Mucosa of rectum (tissue), 2 donors: Measurements from ENCODE around the gene SIKE1.
"Not testable (repeated sequence)": the region's sequence is repeated elsewhere in the genome, so short reads cannot be mapped to it uniquely, and the experiment has no call there.

Source experiments
- H3K27ac ChIP-seq, 2 donors: one replicate each; pipeline ENCODE4 v1.7.0; 2013; ENCODE audit warnings: inconsistent platforms in 2 of 2, low read depth in 2 of 2, low read length in 2 of 2
- H3K27me3 ChIP-seq, 2 donors: one replicate each; pipeline ENCODE4 v1.7.0; 2013; ENCODE audit warnings: low read length in 2 of 2; ENCODE audit not compliant: control insufficient read depth in 2 of 2, insufficient read depth in 2 of 2
- H3K36me3 ChIP-seq, 2 donors: one replicate each; pipeline ENCODE4 v1.7.0; 2013; ENCODE audit warnings: low read length in 2 of 2; ENCODE audit not compliant: control insufficient read depth in 2 of 2, insufficient read depth in 2 of 2
- H3K4me1 ChIP-seq, 2 donors: one replicate each; pipeline ENCODE4 v1.7.0; 2013; ENCODE audit warnings: low read length in 2 of 2, mild to moderate bottlenecking in 1 of 2; ENCODE audit not compliant: control insufficient read depth in 2 of 2, insufficient read depth in 2 of 2
- H3K4me3 ChIP-seq, 2 donors: one replicate each; pipeline ENCODE4 v1.7.0; 2013; ENCODE audit warnings: low read length in 2 of 2
- H3K9ac ChIP-seq, 2 donors: one replicate each; pipeline ENCODE4 v1.7.0; 2013; ENCODE audit warnings: low read length in 2 of 2, low read depth in 1 of 2, mild to moderate bottlenecking in 1 of 2
- H3K9me3 ChIP-seq, 2 donors: one replicate each; pipeline ENCODE4 v1.7.0; 2013; ENCODE audit warnings: low read length in 2 of 2; ENCODE audit not compliant: control insufficient read depth in 2 of 2
- donor health status: healthy.
- donor health status: Normal muscosa, but diverticular disease.

The SIKE1 gene

DNA sequence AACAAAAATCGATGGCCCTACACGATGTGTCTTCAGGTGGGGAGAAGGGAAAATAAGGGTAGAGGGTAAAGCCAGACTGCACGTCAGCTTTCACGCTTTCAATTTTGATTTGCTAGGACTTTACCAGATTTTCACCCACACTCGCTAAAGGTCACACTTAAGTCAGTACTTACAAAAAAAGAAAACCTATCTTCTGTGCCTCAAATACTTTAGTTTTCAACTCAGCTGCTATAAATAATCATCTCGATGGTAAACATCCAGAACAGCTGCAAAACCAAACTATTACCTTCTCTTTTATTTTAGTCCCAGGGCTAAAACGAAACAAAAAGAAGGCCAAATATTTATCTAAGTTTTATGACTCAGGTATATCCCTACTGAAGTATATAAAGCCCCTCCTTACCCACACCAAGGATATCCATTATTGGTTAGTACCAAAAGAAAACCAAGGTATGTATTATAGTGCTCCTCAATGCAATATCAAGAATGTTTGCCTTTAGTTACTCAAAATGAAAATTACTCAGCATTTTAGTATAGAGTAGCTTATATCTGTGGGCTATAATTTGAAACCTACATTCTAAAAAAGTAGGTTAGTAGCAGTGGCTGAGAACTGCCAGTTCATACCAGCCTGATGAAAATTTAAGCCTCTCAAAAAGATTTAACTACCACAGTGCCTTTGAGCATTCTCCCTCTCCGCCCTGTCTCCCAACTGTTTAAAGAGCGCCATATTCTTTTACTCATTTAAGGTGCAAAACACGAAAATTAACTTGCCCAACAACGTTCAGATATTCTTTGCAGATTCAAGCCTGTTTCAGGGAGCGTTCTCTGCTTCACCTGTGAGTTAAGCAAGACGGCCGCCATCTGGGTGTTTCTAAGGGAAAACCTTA lies 24.2 kb downstream of the SIKE1 start:
- H3K27me3 ChIP-seq: no peaks in the 10 kb centered on the region
- peaks cover 20 to 27% of the 10 kb centered on the region in 2 donors for H3K4me1 ChIP-seq
- H3K27ac ChIP-seq: peak overlapping the region; percentile 100
- H3K9me3 ChIP-seq: no peaks in the 10 kb centered on the region
- peak overlapping the region; percentile 26 to 100 for H3K9ac ChIP-seq
- H3K4me3 ChIP-seq: peak overlapping the region; percentile 100
- H3K36me3 ChIP-seq: peaks cover 0 to 2% of the 10 kb centered on the region in 2 donors

DNA sequence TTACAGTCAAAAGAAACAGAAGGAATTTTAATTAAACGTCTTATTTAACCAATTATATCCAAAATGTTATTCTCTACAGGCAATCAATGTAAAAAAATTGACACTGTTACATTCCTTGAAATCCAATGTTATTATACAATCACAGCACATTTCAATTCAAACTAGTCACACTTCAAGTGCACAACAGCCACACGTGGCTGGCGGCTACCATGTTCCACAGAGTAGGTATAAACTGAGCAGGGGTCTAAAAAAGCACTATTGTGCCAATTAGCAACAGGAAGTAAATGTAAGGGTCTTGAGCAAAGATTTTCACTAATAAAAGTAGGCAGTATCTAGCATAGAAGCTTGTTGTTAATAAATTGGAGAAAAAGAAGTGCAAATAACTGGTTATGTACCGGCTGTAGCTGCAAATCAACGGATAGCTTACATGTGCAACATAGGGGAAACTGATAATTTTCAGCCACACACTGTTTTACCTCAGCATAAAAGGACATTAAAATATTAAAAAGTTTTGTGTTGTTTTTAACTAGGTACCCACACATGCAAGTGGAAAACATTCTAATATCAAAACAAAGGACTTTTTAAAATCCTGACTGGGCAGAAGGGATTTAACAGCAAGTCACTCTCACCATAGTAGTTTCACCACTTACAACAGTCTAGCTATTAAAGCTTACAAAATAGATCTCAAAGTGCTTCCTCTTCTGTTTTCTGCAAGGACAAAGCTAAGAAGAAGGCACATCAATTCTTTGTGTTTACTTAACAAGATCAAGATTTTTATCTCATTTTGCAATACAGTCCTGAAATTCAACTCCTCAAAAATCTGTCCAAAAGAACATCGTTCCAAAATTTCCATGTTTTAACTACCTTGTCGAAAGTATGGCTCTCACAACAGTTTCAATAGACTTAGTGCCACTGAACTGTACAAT lies 25.2 kb downstream of the SIKE1 start:
- H3K4me3 ChIP-seq: peak overlapping the region; percentile 54 to 100
- no peaks in the 10 kb centered on the region for H3K27me3 ChIP-seq
- H3K9me3 ChIP-seq: no peaks in the 10 kb centered on the region
- peaks cover 20 to 31% of the 10 kb centered on the region in 2 donors for H3K4me1 ChIP-seq
- peak overlapping the region; percentile 7 to 22 for H3K9ac ChIP-seq
- H3K36me3 ChIP-seq: peaks cover under 1 to 2% of the 10 kb centered on the region in 2 donors
- H3K27ac ChIP-seq: peak overlapping the region; percentile 100

DNA sequence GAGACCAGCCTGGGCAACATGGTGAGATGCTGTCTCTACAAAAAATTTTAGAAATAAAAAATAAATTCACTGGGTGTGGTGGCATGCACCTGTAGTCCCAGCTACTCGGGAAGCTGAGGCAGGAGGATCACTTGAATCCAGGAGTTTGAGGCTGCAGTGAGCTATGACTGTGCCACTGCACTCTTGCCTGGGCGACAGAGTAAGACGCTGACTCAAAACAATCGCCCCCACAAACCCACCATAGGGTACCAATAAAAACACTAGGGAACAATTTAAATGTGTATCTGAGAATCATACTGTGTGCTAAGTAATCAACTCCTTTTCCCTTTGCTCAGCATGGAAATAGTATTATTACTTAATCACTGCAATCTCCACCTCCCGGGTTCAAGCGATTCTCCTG lies 26.8 kb downstream of the SIKE1 start:
- H3K9me3 ChIP-seq, H3K27me3 ChIP-seq, H3K4me3 ChIP-seq, H3K9ac ChIP-seq: not testable (repeated sequence)
- peak overlapping the region in 1 of 2 donors; percentile 18 for H3K27ac ChIP-seq
- H3K36me3 ChIP-seq: peaks cover 15 to 17% of the 10 kb centered on the region in 2 donors
- peaks cover 20 to 31% of the 10 kb centered on the region in 2 donors for H3K4me1 ChIP-seq

DNA sequence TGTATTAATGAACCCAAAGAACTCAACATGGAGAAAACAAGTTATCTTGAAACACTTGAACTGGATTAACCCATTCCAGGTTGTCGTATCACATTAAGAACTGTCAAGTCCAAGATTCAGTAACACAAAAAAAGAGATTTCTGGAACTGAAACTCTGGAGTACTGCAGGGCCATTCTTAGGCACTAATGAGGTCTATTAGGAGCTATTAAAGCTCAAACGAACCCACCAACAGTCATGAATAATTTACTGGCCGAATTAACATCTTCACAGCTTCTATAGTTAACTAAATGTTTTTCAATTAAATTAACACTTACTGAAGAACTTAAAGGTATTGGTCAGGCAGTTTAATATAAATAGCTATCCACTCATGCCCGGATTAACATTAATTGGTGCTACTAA lies 27.3 kb downstream of the SIKE1 start:
- Histone ChIP-seq H3K9ac (no peak overlapping the region), H3K27ac (no peak overlapping the region), H3K27me3 (no peaks in the 10 kb centered on the region), H3K9me3 (no peaks in the 10 kb centered on the region), H3K4me1 (peaks cover 20 to 31% of the 10 kb centered on the region in 2 donors), H3K4me3 (no peak overlapping the region), H3K36me3 (peaks cover 19 to 20% of the 10 kb centered on the region in 2 donors)

DNA sequence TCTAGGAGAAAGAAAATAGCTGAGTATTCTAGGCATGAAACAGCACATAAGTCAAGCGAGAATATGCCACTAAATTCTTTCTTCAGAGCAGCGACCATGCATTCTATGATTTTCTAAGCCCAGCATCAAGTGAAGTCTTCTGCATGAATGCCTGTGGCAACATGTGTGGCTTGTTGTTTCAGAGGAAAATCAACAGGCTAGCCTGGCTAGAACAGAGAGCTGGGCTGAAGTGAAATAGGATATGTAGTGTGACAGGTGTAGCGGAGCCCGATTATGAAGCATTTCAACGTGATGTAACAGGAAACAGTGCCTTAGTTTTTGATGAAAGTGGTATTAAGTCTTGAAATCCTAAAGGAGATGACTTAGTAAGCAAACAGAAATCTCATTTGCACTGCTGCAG lies 29.7 kb downstream of the SIKE1 start:
- Histone ChIP-seq H3K36me3 (peaks cover 22 to 25% of the 10 kb centered on the region in 2 donors), H3K4me3 (no peak overlapping the region), H3K27me3 (no peaks in the 10 kb centered on the region), H3K9ac (no peak overlapping the region), H3K9me3 (no peaks in the 10 kb centered on the region), H3K27ac (no peak overlapping the region), H3K4me1 (peaks cover 8 to 19% of the 10 kb centered on the region in 2 donors)

DNA sequence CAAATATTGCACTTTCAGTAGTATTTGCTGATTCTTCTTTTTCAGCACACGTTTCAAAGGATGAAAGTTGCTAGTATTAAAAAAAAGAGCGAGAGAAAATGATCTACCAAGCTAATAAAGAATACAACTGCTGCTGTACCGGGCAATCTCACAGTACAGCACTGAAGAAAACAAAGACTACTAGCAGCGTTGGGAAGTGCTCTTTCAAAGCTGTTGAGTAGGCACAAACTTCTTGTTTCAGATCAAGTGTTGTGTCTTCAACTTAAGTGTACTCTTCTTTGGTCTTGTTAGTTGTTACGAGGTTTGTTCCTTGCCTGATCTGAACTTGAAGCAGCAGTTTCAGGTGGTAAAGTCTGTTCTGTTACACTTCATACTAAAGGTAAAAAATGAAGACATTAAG lies 30.6 kb downstream of the SIKE1 start:
- Histone ChIP-seq H3K27ac (no peak overlapping the region), H3K4me3 (no peak overlapping the region), H3K9me3 (no peaks in the 10 kb centered on the region), H3K9ac (no peak overlapping the region), H3K27me3 (no peaks in the 10 kb centered on the region), H3K36me3 (peaks cover 25 to 26% of the 10 kb centered on the region in 2 donors), H3K4me1 (peaks cover 0 to 9% of the 10 kb centered on the region in 2 donors)

DNA sequence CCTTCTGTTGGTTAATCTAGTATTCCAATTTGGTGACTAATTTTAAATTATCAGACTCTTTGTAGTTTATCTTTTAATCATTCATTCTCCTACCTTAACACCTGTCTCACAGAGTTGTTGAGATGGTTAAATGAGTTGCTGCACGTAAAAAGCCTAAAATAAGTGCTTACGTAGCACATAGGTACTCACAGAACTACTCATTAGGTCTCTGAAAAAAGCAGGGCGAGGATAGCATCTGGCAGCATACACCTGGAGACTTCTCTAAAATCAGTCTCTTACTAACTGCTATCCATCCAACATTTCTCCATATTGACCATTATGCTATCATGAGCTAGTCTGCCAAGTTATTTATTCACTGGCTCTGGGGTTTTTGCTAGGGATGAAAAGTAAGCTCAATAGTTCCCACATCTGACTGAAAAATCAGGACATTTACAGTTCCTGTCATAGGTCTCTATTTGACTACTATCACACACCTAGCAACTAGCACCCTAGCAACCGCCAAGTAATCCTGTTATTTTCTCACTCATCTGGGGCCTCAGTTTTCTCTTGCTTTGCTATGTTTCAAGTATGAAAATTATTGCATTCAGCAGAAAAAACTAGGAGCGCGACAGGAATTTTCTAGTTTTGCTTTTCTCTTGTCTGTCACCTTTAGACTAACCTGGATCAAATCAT lies 33.9 kb downstream of the SIKE1 start:
- Histone ChIP-seq H3K27ac (no peak overlapping the region), H3K4me1 (peaks cover 0 to 3% of the 10 kb centered on the region in 2 donors), H3K27me3 (no peaks in the 10 kb centered on the region), H3K9ac (no peak overlapping the region), H3K36me3 (peaks cover 28 to 37% of the 10 kb centered on the region in 2 donors), H3K4me3 (no peak overlapping the region), H3K9me3 (no peaks in the 10 kb centered on the region)

DNA sequence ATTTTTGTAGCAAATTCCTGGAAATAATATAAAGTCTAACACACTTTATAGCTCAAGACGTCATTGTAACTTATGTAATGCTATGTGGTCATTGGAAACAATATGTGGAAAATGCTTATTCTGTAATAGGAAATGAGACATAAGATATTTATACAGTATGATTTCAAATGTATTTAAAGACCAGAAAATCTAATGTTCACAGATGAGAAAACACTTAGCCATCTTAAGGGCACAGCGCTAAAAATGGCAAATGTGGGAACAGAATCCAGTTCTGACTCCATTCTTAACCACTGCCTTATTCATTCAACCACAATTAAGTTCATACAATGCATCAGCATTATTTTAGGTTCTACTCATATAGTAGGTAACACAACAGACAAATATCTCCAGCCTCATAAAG lies 35.2 kb downstream of the SIKE1 start:
- no peak overlapping the region for H3K9ac ChIP-seq
- no peaks in the 10 kb centered on the region for H3K9me3 ChIP-seq
- H3K4me1 ChIP-seq: no peaks in the 10 kb centered on the region
- no peaks in the 10 kb centered on the region for H3K27me3 ChIP-seq
- no peak overlapping the region for H3K27ac ChIP-seq
- peaks cover 28 to 40% of the 10 kb centered on the region in 2 donors for H3K36me3 ChIP-seq
- H3K4me3 ChIP-seq: no peak overlapping the region

DNA sequence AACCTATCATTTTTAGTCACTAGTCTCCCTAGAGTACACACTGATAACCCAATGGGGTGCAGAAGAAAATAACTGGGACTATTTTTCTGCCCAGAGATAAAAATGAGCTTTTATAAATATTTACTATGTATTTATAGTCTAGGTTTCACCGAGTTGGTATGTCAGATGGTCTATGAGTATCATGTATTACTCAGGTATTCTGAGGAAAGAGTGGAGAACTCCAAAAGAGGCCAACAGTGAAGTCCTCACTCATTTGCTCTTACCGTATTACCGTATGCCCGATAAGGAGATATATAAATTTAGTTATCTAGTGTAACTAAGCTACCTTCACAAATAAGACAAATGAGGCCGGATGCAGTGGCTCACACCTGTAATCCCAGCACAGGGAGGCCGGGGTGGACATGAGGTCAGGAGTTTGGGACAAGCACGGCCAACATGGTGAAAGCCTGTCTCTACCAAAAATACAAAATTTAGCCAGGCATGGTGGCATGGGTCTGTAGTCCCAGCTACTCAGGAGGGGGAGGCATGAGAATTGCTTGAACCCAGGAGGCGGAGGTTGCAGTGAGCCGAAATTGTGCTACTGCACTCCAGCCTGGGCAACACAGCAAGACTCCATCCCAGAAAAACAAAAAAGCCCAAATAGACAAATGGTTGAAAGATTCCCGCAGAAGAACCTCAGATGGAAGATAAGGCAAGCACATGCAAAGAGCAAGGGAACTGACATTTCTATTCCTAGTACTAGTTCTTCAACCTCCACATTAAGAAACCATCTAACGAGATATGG lies 38.3 kb downstream of the SIKE1 start:
- H3K36me3 ChIP-seq: peaks cover 11 to 37% of the 10 kb centered on the region in 2 donors
- H3K9me3 ChIP-seq: no peaks in the 10 kb centered on the region
- no peak overlapping the region for H3K27ac ChIP-seq
- H3K9ac ChIP-seq: no peak overlapping the region
- H3K4me3 ChIP-seq: no peak overlapping the region
- H3K27me3 ChIP-seq: no peaks in the 10 kb centered on the region
- H3K4me1 ChIP-seq: peaks cover 0 to 4% of the 10 kb centered on the region in 2 donors
